ENCODE data around the gene RAD23B.

Gene RAD23B

GRCh38 chr9:107299437-107299836, 16.4 kb downstream of the RAD23B start:
- DNase-seq = no peak
- no peaks in the 10 kb centered on the region for H3K9me3 ChIP-seq (ENCODE audit: severe bottlenecking)
- no peaks in the 10 kb centered on the region for H3K27me3 ChIP-seq (ENCODE audit: insufficient read depth, low read depth, severe bottlenecking)
- peaks cover 49% of the 10 kb centered on the region for H3K36me3 ChIP-seq
- no peak overlapping the region for H3K4me3 ChIP-seq (ENCODE audit: low read depth, low read length)
- no peak for TF ChIP-seq CTCF (IDR thresholded peaks at IDR 0.05; ENCODE audit: low read depth, low read length)
- H3K27ac ChIP-seq = no peak overlapping the region

- Histone ChIP-seq H3K9me3 (ENCODE audit: severe bottlenecking) (no peaks in the 10 kb centered on the region), H3K4me3 (ENCODE audit: low read depth, low read length) (no peak overlapping the region), H3K27ac (no peak overlapping the region), H3K27me3 (ENCODE audit: insufficient read depth, low read depth, severe bottlenecking) (no peaks in the 10 kb centered on the region), H3K36me3 (peaks cover 96% of the 10 kb centered on the region)
- no peak for TF ChIP-seq CTCF (IDR thresholded peaks at IDR 0.05; ENCODE audit: low read depth, low read length)
- DNase-seq = no peak
Observed at GRCh38 chr9:107306308-107306707, 23.2 kb downstream of the RAD23B start.

GRCh38 chr9:107307331-107307730, 24.3 kb downstream of the RAD23B start:
- no peak overlapping the region for H3K27ac ChIP-seq
- TF ChIP-seq CTCF (IDR thresholded peaks at IDR 0.05; ENCODE audit: low read depth, low read length) = no peak
- H3K4me3 ChIP-seq (ENCODE audit: low read depth, low read length) = no peak overlapping the region
- H3K36me3 ChIP-seq = peaks cover 96% of the 10 kb centered on the region
- no peak for DNase-seq
- H3K9me3 ChIP-seq (ENCODE audit: severe bottlenecking) = no peaks in the 10 kb centered on the region
- H3K27me3 ChIP-seq (ENCODE audit: insufficient read depth, low read depth, severe bottlenecking) = no peaks in the 10 kb centered on the region

GRCh38 chr9:107308461-107308860, 25.4 kb downstream of the RAD23B start:
- Histone ChIP-seq H3K4me3 (ENCODE audit: low read depth, low read length) (no peak overlapping the region), H3K36me3 (peaks cover 98% of the 10 kb centered on the region), H3K27me3 (ENCODE audit: insufficient read depth, low read depth, severe bottlenecking) (no peaks in the 10 kb centered on the region), H3K27ac (no peak overlapping the region), H3K9me3 (ENCODE audit: severe bottlenecking) (no peaks in the 10 kb centered on the region)
- no peak for TF ChIP-seq CTCF (IDR thresholded peaks at IDR 0.05; ENCODE audit: low read depth, low read length)
- DNase-seq = no peak

GRCh38 chr9:107309271-107309670, 26.2 kb downstream of the RAD23B start:
- DNase-seq = no peak
- no peaks in the 10 kb centered on the region for H3K9me3 ChIP-seq (ENCODE audit: severe bottlenecking)
- H3K27me3 ChIP-seq (ENCODE audit: insufficient read depth, low read depth, severe bottlenecking) = no peaks in the 10 kb centered on the region
- no peak overlapping the region for H3K4me3 ChIP-seq (ENCODE audit: low read depth, low read length)
- H3K36me3 ChIP-seq = peaks cover 98% of the 10 kb centered on the region
- H3K27ac ChIP-seq = no peak overlapping the region
- no peak for TF ChIP-seq CTCF (IDR thresholded peaks at IDR 0.05; ENCODE audit: low read depth, low read length)

GRCh38 chr9:107312376-107313050, 29.4 kb downstream of the RAD23B start:
- Histone ChIP-seq H3K9me3 (ENCODE audit: severe bottlenecking) (no peaks in the 10 kb centered on the region), H3K4me3 (ENCODE audit: low read depth, low read length) (no peak overlapping the region), H3K27me3 (ENCODE audit: insufficient read depth, low read depth, severe bottlenecking) (no peaks in the 10 kb centered on the region), H3K27ac (no peak overlapping the region), H3K36me3 (peaks cover 99% of the 10 kb centered on the region)
- peak; percentile 68 for DNase-seq
- no peak for TF ChIP-seq CTCF (IDR thresholded peaks at IDR 0.05; ENCODE audit: low read depth, low read length)

Data from WERI-Rb-1 (cell line).